GM12891 (cell line): ENCODE measurements around the gene GIPC1.

Experiments used
- POLR2A ChIP-seq: IDR thresholded peaks from 2 replicates; pipeline ENCODE4 v1.6.1; 2011; ENCODE audit warnings: low read depth, low read length, control low read depth
- POLR2AphosphoS5 ChIP-seq: IDR thresholded peaks from 2 replicates; pipeline ENCODE4 v1.6.1; 2011; ENCODE audit warnings: low read depth, low read length, control low read depth
- POU2F2 ChIP-seq: IDR thresholded peaks from 2 replicates; pipeline ENCODE4 v1.6.1; 2011; ENCODE audit warnings: low read depth, mild to moderate bottlenecking, control low read depth, low read length, moderate library complexity
- TAF1 ChIP-seq: IDR thresholded peaks from 2 replicates; pipeline ENCODE4 v1.6.1; 2011; ENCODE audit warnings: low read depth, low read length, control low read depth

- TF ChIP-seq POLR2A (no peak), POLR2AphosphoS5 (no peak), POU2F2 (no peak), TAF1 (no peak)
These were observed 8.4 kb downstream of the GIPC1 start for GRCh38 chr19:14487370-14488125.
